Activated CD8-positive, alpha-beta T cell treated with anti-CD3 and anti-CD28 coated beads for 36 hours (primary cell): ENCODE data around the gene TCF12. TPM values are rescaled to one million over a fixed set of nuclear protein-coding genes. Genes with fewer than 3 reads are reported as not detected.

ENCODE experiments used
- ATAC-seq: fragments of 200-7000 bp; cut with Tn5 transposase; one replicate; pipeline ENCODE4 v1.10.0; 2021; ENCODE audit warnings: mild to moderate bottlenecking, moderate library complexity
- CTCF ChIA-PET: fragments of 350-600 bp; sonication (Branson Sonifier 250); formaldehyde crosslinking; loops from one replicate; lab custom pipeline; 2021; ENCODE audit warnings: antibody characterized with exemption; lab: Charles Lee
- POLR2A ChIA-PET: fragments of 350-600 bp; sonication (Branson Sonifier 250); formaldehyde crosslinking; loops from one replicate; lab custom pipeline; 2021; ENCODE audit warnings: antibody characterized with exemption; lab: Charles Lee
- DNase-seq: peaks from one replicate; pipeline ENCODE4 v3.0.0-alpha.2; 2020
- H3K27ac Mint-ChIP-seq: one replicate; pipeline ENCODE4 v1.8.0; 2021; ENCODE audit warnings: mild to moderate bottlenecking, mixed read lengths
- H3K27me3 Mint-ChIP-seq: one replicate; pipeline ENCODE4 v1.8.0; 2021; ENCODE audit warnings: mixed read lengths
- H3K36me3 Mint-ChIP-seq: one replicate; pipeline ENCODE4 v1.8.0; 2021; ENCODE audit warnings: low read depth, mixed read lengths
- H3K4me1 Mint-ChIP-seq: one replicate; pipeline ENCODE4 v1.8.0; 2021; ENCODE audit warnings: low read depth, mixed read lengths
- H3K4me3 Mint-ChIP-seq: one replicate; pipeline ENCODE4 v1.8.0; 2021; ENCODE audit warnings: mild to moderate bottlenecking, moderate library complexity, mixed read lengths
- H3K9me3 Mint-ChIP-seq: one replicate; pipeline ENCODE4 v1.8.0; 2021; ENCODE audit warnings: mixed read lengths
- intact Hi-C: fragments of 100-400 bp; cut with micrococcal nuclease; formaldehyde crosslinking; loops from one replicate; pipeline ENCODE4 v1.10.0; 2022
- total RNA-seq, 2 experiments: library from RNA; stranded (reverse); gene quantifications; one replicate each; pipeline ENCODE4 v1.2.3, GENCODE V29; 2021
- TF ChIP-seq, protein P1 (sequence below): fragments of 200-600 bp; IDR thresholded peaks from one replicate; pipeline ENCODE4 v1.8.0; 2022; ENCODE audit warnings: antibody characterized with exemption, mild to moderate bottlenecking

The TCF12 gene
- total RNA-seq, 2 experiments from 2014 or later: 60.5 to 67.4 TPM

DNA sequence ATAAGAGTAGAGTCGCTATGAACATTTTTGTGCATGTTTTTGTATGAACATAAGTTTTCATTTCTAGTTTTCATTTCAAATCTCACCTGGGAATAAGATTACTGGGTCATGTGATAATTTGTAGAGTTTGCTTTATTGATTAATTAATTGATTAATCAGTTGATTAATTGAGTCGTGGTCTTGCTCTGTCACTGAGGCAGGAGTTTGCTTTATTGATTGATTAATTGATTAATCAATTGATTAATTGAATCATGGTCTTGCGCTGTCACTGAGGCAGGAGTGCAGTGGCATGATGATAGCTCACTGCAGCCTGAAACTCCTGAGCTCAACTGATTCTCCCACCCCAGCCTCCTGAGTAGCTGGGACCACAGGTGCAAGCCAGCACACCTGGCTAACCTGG, 111.6 kb downstream of the TCF12 start:
- Mint-ChIP-seq H3K36me3 (peaks cover 6% of the 10 kb centered on the region), H3K4me1 (peaks cover 36% of the 10 kb centered on the region), H3K4me3 (no peak overlapping the region), H3K27me3 (no peaks in the 10 kb centered on the region), H3K9me3 (peaks cover 4% of the 10 kb centered on the region), H3K27ac (no peak overlapping the region)
- DNase-seq (no peak), ATAC-seq (no peak)
- TF ChIP-seq, protein P1, sequence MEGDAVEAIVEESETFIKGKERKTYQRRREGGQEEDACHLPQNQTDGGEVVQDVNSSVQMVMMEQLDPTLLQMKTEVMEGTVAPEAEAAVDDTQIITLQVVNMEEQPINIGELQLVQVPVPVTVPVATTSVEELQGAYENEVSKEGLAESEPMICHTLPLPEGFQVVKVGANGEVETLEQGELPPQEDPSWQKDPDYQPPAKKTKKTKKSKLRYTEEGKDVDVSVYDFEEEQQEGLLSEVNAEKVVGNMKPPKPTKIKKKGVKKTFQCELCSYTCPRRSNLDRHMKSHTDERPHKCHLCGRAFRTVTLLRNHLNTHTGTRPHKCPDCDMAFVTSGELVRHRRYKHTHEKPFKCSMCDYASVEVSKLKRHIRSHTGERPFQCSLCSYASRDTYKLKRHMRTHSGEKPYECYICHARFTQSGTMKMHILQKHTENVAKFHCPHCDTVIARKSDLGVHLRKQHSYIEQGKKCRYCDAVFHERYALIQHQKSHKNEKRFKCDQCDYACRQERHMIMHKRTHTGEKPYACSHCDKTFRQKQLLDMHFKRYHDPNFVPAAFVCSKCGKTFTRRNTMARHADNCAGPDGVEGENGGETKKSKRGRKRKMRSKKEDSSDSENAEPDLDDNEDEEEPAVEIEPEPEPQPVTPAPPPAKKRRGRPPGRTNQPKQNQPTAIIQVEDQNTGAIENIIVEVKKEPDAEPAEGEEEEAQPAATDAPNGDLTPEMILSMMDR: no peak
- ChIA-PET POLR2A (no interaction called here), CTCF (no interaction called here)
- intact Hi-C loops: no loop called here

DNA sequence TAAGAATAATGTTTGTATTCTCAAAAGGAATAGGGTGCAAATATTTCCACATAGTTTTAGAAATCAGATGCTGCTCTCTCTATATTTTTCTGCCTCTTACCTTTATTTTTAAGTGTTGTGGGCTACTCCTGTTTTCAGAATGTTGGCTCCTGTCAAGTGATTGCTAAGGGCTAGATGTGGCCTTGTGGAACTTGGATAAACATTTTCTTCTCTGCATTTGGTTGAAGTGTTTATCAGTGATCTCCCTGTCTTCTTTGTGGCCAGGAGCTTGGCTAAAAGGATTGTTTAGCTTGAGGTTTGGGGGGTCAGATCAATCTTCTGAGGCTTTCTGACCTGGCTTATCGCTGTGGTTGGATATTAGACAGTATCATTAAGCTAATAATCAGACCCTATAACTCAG, 112.6 kb downstream of the TCF12 start:
- Mint-ChIP-seq H3K9me3 (peaks cover 2% of the 10 kb centered on the region), H3K27ac (no peak overlapping the region), H3K4me3 (no peak overlapping the region), H3K27me3 (no peaks in the 10 kb centered on the region), H3K4me1 (peaks cover 34% of the 10 kb centered on the region), H3K36me3 (peaks cover 5% of the 10 kb centered on the region)
- ATAC-seq: no peak
- TF ChIP-seq, protein P1: no peak
- ChIA-PET CTCF (interaction anchor here (1.4 kb wide), 1 partner anchor 275 kb away, joined by 3 read pairs; no protein-coding TSS in a partner anchor), POLR2A (no interaction called here)
- intact Hi-C loops: no loop called here
- DNase-seq: no peak

DNA sequence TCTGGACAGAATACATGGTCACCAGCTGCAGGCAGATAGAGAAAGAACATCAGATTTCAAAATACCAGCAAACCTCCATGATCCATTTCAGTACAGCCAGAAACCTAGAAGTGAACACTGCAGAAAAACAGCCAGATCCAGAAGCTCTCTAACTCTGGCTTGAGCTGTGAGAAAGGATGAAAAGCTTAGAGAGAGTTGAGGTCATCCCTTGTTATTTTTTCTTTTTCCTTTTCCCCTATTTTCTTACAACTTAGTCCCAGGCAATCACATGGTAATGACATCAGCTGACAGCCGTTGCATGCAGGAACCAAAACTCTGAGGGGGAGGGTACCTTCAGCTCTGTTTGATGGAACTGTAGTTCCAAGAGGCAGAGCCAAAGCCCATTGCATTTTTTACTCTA, 113.2 kb downstream of the TCF12 start:
- ChIA-PET POLR2A (no interaction called here), CTCF (interaction anchor here (1.4 kb wide), 1 partner anchor 275 kb away, joined by 3 read pairs; no protein-coding TSS in a partner anchor)
- H3K4me3 Mint-ChIP-seq: no peak overlapping the region
- peaks cover 2% of the 10 kb centered on the region for H3K9me3 Mint-ChIP-seq
- peaks cover 5% of the 10 kb centered on the region for H3K36me3 Mint-ChIP-seq
- no peaks in the 10 kb centered on the region for H3K27me3 Mint-ChIP-seq
- intact Hi-C loops: no loop called here
- no peak overlapping the region for H3K27ac Mint-ChIP-seq
- DNase-seq (peak; percentile 11), ATAC-seq (no peak)
- TF ChIP-seq, protein P1: no peak
- peaks cover 38% of the 10 kb centered on the region for H3K4me1 Mint-ChIP-seq

DNA sequence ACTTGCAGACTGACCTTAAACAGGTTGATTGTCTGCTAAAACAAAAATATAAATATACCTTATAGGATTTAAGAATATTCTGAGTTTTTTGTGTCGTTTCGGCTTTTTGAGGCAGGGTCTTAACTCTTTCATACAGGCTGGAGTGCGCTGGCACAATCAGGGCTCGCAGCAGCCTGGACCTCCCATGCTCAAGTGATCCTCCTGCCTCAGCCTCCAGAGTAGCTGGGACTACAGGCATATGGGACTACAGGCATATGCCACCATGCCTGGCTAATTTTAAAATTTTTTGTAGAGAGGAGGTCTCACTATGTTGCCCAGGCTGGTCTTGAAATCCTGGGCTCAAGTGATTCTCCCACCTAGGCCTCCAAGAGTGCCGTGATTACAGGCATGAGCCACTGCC, 113.9 kb downstream of the TCF12 start:
- POLR2A ChIA-PET: no interaction called here
- CTCF ChIA-PET: no interaction called here
- H3K36me3 Mint-ChIP-seq: peaks cover 6% of the 10 kb centered on the region
- H3K9me3 Mint-ChIP-seq: peaks cover 2% of the 10 kb centered on the region
- DNase-seq (no peak), ATAC-seq (no peak)
- H3K27ac Mint-ChIP-seq: no peak overlapping the region
- no peak overlapping the region for H3K4me3 Mint-ChIP-seq
- TF ChIP-seq, protein P1: no peak
- H3K27me3 Mint-ChIP-seq: no peaks in the 10 kb centered on the region
- H3K4me1 Mint-ChIP-seq: peaks cover 45% of the 10 kb centered on the region
- intact Hi-C loops: no loop called here

DNA sequence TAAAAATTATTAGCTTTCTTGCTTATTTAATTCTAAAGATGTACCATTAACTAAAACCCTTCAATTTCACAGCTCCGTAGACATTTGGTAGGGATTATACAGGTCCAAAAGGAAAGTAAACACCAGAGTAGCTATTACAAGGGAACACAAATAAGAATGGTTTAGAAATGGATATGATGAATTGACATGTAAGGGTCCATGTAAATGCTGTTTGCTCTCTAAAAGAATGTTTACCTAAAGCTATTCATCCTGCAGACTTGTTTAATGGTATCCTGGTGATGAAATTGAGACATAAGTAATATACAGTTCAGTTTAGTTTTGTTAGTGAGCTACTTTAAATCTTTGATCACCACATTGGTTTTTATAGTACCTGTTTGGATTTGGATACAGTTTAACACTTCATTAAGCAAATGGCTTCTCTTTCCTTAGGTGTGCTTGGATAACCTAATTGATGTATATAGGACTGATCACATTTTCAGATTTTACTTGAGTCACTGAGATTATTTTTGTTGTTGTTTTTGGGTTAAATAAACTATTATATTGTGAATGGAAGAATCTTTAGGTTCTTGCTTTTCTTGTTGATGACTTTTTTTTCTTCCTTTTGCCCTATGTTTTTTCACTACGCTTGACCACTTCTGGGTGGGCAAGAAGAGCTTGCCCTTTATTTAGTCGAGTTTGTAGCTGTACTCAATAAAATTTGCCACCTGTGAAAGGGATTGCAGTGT, 115.4 kb downstream of the TCF12 start:
- TF ChIP-seq, protein P1: no peak
- Mint-ChIP-seq H3K9me3 (no peaks in the 10 kb centered on the region), H3K36me3 (peaks cover 6% of the 10 kb centered on the region), H3K27ac (no peak overlapping the region), H3K27me3 (no peaks in the 10 kb centered on the region), H3K4me3 (no peak overlapping the region), H3K4me1 (peaks cover 57% of the 10 kb centered on the region)
- ATAC-seq (no peak), DNase-seq (no peak)
- POLR2A ChIA-PET: no interaction called here
- intact Hi-C loops: no loop called here
- CTCF ChIA-PET: no interaction called here
